Measurements from ENCODE around the gene PBX3.

DNA sequence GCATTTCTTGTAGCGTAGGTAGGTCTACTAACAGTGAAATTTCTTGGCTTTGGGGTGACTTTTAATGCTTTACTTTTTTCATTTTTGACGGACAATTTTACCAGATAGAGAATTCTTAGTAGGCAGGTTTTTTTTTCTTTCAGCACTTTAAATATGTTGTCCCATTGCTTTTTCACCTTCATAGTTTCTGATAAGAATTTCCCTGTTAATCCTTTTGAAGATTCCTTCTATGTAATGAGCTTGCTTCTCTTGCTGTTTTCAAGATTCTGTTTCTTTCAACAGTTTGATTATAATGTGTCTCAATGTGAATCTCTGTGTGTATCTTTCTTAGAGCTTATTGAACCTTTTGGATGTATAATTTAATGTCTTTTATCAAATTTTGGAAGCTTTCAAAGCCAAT lies 35.5 kb downstream of the PBX3 start:
- no peak for TF ChIP-seq EZH2phosphoT487 (IDR thresholded peaks at IDR 0.05; ENCODE audit: borderline replicate concordance)
- TF ChIP-seq, protein P1, sequence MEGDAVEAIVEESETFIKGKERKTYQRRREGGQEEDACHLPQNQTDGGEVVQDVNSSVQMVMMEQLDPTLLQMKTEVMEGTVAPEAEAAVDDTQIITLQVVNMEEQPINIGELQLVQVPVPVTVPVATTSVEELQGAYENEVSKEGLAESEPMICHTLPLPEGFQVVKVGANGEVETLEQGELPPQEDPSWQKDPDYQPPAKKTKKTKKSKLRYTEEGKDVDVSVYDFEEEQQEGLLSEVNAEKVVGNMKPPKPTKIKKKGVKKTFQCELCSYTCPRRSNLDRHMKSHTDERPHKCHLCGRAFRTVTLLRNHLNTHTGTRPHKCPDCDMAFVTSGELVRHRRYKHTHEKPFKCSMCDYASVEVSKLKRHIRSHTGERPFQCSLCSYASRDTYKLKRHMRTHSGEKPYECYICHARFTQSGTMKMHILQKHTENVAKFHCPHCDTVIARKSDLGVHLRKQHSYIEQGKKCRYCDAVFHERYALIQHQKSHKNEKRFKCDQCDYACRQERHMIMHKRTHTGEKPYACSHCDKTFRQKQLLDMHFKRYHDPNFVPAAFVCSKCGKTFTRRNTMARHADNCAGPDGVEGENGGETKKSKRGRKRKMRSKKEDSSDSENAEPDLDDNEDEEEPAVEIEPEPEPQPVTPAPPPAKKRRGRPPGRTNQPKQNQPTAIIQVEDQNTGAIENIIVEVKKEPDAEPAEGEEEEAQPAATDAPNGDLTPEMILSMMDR (conservative IDR thresholded peaks at IDR 0.05; ENCODE audit: low read length): no peak
